Colonic mucosa (tissue), 4 donors: Measurements from ENCODE around the gene EVA1C. TPM values are rescaled to one million over a fixed set of nuclear protein-coding genes. Genes with fewer than 3 reads are reported as not detected.

Source experiments
- DNase-seq: peaks from one replicate; pipeline ENCODE4 v3.0.0-alpha.2; 2020
- H3K27ac ChIP-seq: fragments of 200-600 bp; one replicate; pipeline ENCODE4 v1.8.0; 2021
- H3K27me3 ChIP-seq: fragments of 200-600 bp; one replicate; pipeline ENCODE4 v1.8.0; 2021
- H3K36me3 ChIP-seq: fragments of 200-600 bp; one replicate; pipeline ENCODE4 v1.8.0; 2021
- H3K4me1 ChIP-seq: fragments of 200-600 bp; one replicate; pipeline ENCODE4 v1.8.0; 2021; ENCODE audit warnings: mild to moderate bottlenecking
- H3K4me3 ChIP-seq: fragments of 200-600 bp; one replicate; pipeline ENCODE4 v1.8.0; 2021
- H3K9ac ChIP-seq, 2 donors: one replicate each; pipeline ENCODE4 v1.7.0; 2013; ENCODE audit warnings: control low read depth in 2 of 2, low read depth in 2 of 2, low read length in 2 of 2
- H3K9me3 ChIP-seq: fragments of 200-600 bp; one replicate; pipeline ENCODE4 v1.8.0; 2021
- intact Hi-C: fragments of 100-400 bp; cut with DNase I; formaldehyde crosslinking; loops from one replicate; pipeline ENCODE4 v1.14.1; 2022
- total RNA-seq, 2 donors: library from RNA; stranded (reverse); fragmentation: NEBNext Ultra II Directional in 1 of 2; extraction: Animal tissue kit (Norgen Biotek cat#: 25700) in 1 of 2; gene quantifications; one replicate each; pipeline ENCODE4 v1.2.1, GENCODE V29; 2021
- TF ChIP-seq, protein P1 (sequence below): fragments of 200-600 bp; IDR thresholded peaks from one replicate; pipeline ENCODE4 v1.8.0; 2022; ENCODE audit warnings: antibody characterized with exemption, mild to moderate bottlenecking
- donor health status: healthy.
- donor health status: DM: no; HTN: no; CAD: no.
- donor health status: DM: no; HTN: no; CAD: no.

The EVA1C gene, protein sequence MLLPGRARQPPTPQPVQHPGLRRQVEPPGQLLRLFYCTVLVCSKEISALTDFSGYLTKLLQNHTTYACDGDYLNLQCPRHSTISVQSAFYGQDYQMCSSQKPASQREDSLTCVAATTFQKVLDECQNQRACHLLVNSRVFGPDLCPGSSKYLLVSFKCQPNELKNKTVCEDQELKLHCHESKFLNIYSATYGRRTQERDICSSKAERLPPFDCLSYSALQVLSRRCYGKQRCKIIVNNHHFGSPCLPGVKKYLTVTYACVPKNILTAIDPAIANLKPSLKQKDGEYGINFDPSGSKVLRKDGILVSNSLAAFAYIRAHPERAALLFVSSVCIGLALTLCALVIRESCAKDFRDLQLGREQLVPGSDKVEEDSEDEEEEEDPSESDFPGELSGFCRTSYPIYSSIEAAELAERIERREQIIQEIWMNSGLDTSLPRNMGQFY
- total RNA-seq: 1 to 10 TPM; 7.3 to 9.9 TPM

DNA sequence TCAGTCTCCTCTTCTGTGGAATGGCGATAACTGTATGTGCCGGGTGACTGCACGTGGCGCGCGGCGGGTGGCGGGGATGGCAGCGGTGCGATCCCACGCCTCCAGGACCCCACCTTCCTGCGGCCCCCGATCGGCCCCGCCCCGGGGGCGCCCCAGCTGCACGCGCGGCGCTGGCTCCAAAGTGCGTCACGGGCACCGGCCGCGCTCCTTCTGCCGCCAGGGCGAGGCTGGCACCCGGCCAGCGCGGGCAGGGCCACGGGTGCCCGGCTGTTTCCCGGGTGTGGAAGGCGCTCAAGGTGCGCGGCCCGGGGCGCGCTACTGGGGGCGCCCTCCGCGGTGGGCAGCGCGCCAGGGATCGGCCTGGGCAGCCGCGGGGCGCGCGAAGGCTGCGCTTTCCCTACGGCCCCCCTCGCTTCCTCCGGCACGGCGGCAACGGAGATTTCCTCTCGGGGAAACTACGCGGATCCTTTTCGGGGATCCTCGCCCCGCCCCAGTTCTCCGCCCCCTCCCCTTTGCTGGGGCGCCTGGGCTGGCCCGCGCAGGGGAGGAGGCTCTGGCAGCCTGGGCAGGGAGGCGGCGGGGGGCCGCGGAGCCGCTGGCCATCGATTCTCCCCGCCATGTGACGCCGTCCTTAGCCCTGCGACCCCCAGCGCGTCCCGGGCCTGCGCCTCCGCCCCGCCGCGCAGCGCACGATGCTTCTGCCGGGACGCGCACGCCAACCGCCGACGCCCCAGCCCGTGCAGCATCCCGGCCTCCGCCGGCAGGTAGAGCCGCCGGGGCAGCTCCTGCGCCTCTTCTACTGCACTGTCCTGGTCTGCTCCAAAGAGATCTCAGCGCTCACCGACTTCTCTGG lies at the start of gene EVA1C:
TSS of gene EVA1C (plus strand) at position 545 of the 853 bp plus-strand sequence. CDS start at position 693, 148 bp downstream.
- Histone ChIP-seq H3K27me3 (no peaks in the 10 kb centered on the region), H3K36me3 (no peaks in the 10 kb centered on the region), H3K27ac (peak within 1 kb of the TSS; percentile 75), H3K9me3 (no peaks in the 10 kb centered on the region), H3K4me1 (peaks cover 4% of the 10 kb centered on the region), H3K9ac (peak within 1 kb of the TSS; percentile 88 to 95), H3K4me3 (peak within 1 kb of the TSS; percentile 67)
- peak; percentile 67 for DNase-seq
- TF ChIP-seq, protein P1, sequence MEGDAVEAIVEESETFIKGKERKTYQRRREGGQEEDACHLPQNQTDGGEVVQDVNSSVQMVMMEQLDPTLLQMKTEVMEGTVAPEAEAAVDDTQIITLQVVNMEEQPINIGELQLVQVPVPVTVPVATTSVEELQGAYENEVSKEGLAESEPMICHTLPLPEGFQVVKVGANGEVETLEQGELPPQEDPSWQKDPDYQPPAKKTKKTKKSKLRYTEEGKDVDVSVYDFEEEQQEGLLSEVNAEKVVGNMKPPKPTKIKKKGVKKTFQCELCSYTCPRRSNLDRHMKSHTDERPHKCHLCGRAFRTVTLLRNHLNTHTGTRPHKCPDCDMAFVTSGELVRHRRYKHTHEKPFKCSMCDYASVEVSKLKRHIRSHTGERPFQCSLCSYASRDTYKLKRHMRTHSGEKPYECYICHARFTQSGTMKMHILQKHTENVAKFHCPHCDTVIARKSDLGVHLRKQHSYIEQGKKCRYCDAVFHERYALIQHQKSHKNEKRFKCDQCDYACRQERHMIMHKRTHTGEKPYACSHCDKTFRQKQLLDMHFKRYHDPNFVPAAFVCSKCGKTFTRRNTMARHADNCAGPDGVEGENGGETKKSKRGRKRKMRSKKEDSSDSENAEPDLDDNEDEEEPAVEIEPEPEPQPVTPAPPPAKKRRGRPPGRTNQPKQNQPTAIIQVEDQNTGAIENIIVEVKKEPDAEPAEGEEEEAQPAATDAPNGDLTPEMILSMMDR: peak; percentile 14
- intact Hi-C loops: no loop called here

DNA sequence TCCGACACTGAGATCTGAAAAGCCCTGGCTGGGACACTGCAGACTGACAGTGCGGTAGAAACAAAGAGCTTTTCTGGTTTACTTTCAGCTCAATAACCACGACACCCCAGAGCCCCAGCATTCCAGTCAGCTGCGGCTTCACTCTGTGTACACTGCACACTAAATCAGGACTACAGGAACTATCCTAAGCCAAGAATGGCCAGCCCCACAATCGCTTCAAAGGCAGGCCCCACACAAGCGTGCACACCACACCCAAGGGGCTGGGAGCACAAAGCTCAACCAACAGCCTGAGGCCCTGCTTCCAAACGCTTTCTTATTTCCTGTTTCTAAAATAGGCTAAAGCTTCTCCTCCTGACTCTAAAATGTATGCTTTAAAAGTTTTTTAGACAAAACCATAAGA lies 48.1 kb upstream of the EVA1C start:
- peak; percentile 37 for DNase-seq
- H3K4me1 ChIP-seq: no peaks in the 10 kb centered on the region
- TF ChIP-seq, protein P1: no peak
- H3K27ac ChIP-seq: no peak overlapping the region
- H3K27me3 ChIP-seq: no peaks in the 10 kb centered on the region
- H3K9me3 ChIP-seq: no peaks in the 10 kb centered on the region
- peaks cover 5% of the 10 kb centered on the region for H3K36me3 ChIP-seq
- intact Hi-C loops: no loop called here
- no peak overlapping the region for H3K9ac ChIP-seq
- H3K4me3 ChIP-seq: no peak overlapping the region

DNA sequence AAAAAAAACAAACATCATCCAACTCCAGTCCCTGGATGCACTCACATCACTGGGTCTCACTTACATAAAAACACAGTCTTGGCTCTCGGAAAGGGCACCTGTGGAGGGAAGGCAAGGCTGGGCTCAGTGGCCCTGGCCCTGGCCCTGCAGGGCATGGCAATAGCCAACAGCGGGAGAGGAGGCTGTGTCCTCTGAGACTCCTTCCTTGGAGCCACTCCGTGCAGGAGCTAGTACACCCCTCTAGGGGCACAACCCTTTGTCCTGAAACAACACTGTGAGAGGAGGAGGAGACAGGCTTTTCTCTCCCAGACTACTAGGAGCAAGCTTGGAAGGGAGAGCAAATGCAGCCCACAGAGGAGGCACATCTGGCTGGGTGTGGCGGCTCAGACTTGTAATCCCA lies 47.7 kb upstream of the EVA1C start:
- H3K27me3 ChIP-seq: no peaks in the 10 kb centered on the region
- H3K36me3 ChIP-seq: peaks cover 5% of the 10 kb centered on the region
- intact Hi-C loops: no loop called here
- H3K4me3 ChIP-seq: no peak overlapping the region
- no peak overlapping the region for H3K9ac ChIP-seq
- TF ChIP-seq, protein P1: no peak
- H3K27ac ChIP-seq: no peak overlapping the region
- no peaks in the 10 kb centered on the region for H3K9me3 ChIP-seq
- H3K4me1 ChIP-seq: no peaks in the 10 kb centered on the region
- DNase-seq: no peak

DNA sequence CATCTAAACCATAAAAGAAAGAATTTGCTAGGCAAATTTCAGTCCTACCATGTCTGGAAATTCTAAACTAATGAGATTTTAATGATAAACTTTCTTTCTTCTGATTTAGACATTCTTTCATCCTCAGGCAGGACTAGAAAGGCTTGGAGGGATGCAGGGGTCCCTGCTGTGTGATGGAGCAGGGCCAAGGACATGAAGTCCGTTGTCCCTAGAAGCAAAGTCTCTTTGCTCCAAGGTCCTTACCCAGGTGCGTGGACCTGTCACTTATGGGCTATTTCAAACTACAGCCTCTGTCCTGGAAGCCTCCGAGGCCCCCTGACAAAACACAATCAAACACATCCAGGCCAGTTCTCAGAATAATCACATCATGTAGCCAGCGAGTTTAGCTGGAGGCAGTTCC lies 46.3 kb upstream of the EVA1C start:
- Histone ChIP-seq H3K4me3 (no peak overlapping the region), H3K27ac (no peak overlapping the region), H3K9me3 (no peaks in the 10 kb centered on the region), H3K9ac (no peak overlapping the region), H3K36me3 (peaks cover 5% of the 10 kb centered on the region), H3K4me1 (no peaks in the 10 kb centered on the region), H3K27me3 (no peaks in the 10 kb centered on the region)
- no peak for DNase-seq
- TF ChIP-seq, protein P1: no peak
- intact Hi-C loops: no loop called here

DNA sequence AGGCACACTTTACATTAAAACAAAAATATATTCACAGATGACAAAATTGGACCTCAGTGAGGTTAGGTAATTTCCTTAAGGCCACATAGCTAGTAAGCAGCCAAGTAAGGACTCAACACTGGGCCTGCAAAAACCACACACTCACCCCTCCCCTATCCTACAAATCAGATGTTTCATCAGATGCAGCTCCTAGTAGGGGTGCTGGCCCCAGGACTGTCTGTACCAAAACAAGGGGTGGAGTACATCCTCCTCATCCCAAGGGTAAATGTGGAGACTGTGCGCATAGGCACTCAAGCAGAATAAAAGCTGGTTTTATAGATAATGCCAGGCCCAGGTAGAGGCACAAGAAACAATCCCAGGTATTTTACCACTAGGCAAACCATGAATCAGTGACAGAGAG lies 45.3 kb upstream of the EVA1C start:
- H3K27me3 ChIP-seq: no peaks in the 10 kb centered on the region
- H3K4me1 ChIP-seq: no peaks in the 10 kb centered on the region
- H3K4me3 ChIP-seq: no peak overlapping the region
- intact Hi-C loops: no loop called here
- no peaks in the 10 kb centered on the region for H3K36me3 ChIP-seq
- no peak overlapping the region for H3K9ac ChIP-seq
- H3K27ac ChIP-seq: no peak overlapping the region
- H3K9me3 ChIP-seq: no peaks in the 10 kb centered on the region
- no peak for DNase-seq
- TF ChIP-seq, protein P1: no peak
